Measurements from ENCODE around the gene REXO1. TPM values are rescaled to one million over a fixed set of nuclear protein-coding genes. Genes with fewer than 3 reads are reported as not detected.
"Not testable (repeated sequence)": the region's sequence is repeated elsewhere in the genome, so short reads cannot be mapped to it uniquely, and the experiment has no call there.

REXO1 gene
- total and polyA plus RNA-seq, 5 experiments from 2014 or later: 2.7 to 86.2 (median 6.8) TPM

DNA sequence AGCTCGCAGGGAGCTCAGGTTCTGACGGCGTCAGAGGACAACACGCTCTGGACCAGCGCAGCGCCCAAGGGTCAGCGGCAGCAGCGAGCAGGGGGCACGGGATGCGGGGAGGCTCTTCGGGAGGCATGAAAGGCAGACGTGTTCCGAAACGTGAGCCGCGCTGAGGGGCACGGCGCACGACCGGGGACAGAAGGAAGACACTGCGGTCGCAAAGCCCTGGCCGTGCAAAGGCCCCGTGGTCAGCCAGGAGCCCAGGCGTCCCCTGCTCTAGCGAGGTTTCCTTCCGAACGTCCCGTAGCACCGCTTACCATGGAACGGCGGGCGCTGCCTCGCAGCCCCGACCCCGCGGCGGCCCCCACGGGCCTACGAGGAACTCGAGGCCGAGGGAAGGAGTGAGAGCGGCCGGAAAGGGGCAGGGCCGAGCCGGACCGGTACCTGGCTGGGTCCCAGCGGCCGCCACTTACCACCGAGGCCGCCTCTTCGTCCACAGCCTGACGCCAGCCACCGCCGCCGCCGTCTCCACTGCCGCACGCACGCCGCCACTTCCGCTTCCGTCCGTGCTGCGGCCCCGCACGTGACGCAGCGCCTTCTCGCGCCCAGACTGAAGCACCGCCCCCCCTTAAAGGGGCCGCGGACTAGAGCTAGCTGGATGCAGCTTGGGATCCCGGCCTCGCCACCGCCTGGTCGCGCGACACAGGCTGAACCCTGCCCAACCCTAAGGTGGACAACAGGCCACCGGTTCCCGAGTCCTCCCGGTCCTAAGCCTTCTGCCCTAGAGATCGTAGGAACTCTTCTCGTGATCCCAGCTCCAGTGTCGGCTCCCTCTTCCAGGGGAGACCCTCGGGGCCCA, 27.6 kb upstream of the REXO1 start:
- peak; percentile 85 to 89 for ATAC-seq
- POLR2A ChIA-PET: interaction anchor here (0.5 to 3.9 kb wide), 29 partner anchors 8 to 754 kb away, joined by 3 to 37 read pairs (median 6); partner anchors contain the start of genes ABHD17A and MBD3
- H3K36me3 Mint-ChIP-seq: peaks cover 0 to 8% (median 0%) of the 10 kb centered on the region in 3 donors
- peak overlapping the region; percentile 88 to 99 (median 97) for H3K27ac Mint-ChIP-seq
- peak; percentile 74 to 89 (median 84) for DNase-seq
- H3K4me1 Mint-ChIP-seq: peaks cover 13 to 39% (median 34%) of the 10 kb centered on the region in 4 donors
- H3K9me3 Mint-ChIP-seq: no peaks in the 10 kb centered on the region
- H3K27me3 Mint-ChIP-seq: no peaks in the 10 kb centered on the region
- H3K4me3 Mint-ChIP-seq: peak overlapping the region; percentile 92 to 99 (median 98)

- Mint-ChIP-seq H3K4me1 (peaks cover 13 to 45% (median 36%) of the 10 kb centered on the region in 4 donors), H3K4me3 (peak overlapping the region; percentile 92 to 99 (median 98)), H3K36me3 (peaks cover 0 to 10% (median 0%) of the 10 kb centered on the region in 3 donors), H3K27ac (peak overlapping the region; percentile 88 to 99 (median 97))
- DNase-seq, H3K9me3 Mint-ChIP-seq, H3K27me3 Mint-ChIP-seq: not testable (repeated sequence)
- POLR2A ChIA-PET: interaction anchor here (0.6 to 3.9 kb wide), 16 partner anchors 9 to 1258 kb away, joined by 3 to 37 read pairs (median 7); partner anchors contain the start of gene ABHD17A
- peak in 1 of 2 donors; percentile 10 for ATAC-seq
Observed at GRCh38 chr19:1875265-1875645, 27.0 kb upstream of the REXO1 start.

GRCh38 chr19:1874554-1875185, 26.4 kb upstream of the REXO1 start:
- POLR2A ChIA-PET: interaction anchor here (0.6 to 3.9 kb wide), 22 partner anchors 8 to 1258 kb away, joined by 3 to 37 read pairs (median 6); partner anchors contain the start of genes ABHD17A and REXO1
- Mint-ChIP-seq H3K27me3 (no peaks in the 10 kb centered on the region), H3K27ac (peak overlapping the region; percentile 88 to 99 (median 97)), H3K4me1 (peaks cover 13 to 47% (median 36%) of the 10 kb centered on the region in 4 donors), H3K36me3 (peaks cover 0 to 12% (median 0%) of the 10 kb centered on the region in 3 donors), H3K9me3 (no peaks in the 10 kb centered on the region), H3K4me3 (peak overlapping the region; percentile 92 to 99 (median 98))
- DNase-seq: peak in 6 of 10 donors; percentile 45 to 78 (median 71)
- peak; percentile 52 to 66 for ATAC-seq

DNA sequence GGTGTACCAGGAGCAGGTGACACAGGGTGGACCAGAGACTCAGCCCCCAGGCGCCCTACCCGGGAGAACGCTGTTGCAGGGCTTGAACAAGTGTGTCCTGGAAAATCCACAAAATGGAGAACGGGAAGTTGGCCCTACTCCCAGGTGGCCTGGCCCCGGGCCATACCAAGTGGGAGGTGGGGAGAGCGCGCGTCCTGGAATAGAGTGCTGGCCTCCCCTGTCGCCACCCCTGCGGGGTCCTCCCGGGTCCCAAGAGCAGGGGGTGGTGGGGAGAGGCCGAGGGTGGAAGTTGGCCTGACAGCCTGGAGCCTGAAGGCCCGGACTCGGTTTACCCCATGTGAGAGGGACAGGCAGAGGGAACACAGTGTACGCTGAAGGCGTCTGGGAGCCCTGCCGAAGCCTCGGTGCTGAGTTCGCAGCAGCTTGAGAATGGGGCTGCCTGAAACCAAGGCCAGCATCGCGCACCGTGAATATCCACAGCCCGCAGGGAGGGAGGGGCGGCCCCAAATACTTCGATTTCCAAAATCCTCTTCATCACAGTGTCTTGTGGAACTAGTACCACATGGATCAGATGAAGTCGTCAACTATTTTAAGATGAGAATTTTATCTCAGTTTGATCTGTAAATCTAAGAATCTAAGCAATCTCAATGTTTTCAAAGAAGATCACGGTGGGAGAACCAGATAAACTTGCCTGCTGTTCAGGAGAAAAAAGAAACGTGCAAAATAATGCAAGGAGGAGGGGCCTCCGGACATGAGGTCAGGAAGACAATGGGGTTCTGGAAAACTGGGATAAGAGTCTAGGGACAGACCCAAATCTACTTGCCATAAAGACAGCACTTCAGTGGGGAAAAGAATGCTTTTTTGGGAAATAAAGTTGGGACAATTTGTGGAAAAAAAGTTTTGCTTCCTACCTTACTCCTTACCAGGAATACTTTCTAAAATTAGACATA, 25.5 kb upstream of the REXO1 start:
- no peak for ATAC-seq
- DNase-seq: no peak

DNA sequence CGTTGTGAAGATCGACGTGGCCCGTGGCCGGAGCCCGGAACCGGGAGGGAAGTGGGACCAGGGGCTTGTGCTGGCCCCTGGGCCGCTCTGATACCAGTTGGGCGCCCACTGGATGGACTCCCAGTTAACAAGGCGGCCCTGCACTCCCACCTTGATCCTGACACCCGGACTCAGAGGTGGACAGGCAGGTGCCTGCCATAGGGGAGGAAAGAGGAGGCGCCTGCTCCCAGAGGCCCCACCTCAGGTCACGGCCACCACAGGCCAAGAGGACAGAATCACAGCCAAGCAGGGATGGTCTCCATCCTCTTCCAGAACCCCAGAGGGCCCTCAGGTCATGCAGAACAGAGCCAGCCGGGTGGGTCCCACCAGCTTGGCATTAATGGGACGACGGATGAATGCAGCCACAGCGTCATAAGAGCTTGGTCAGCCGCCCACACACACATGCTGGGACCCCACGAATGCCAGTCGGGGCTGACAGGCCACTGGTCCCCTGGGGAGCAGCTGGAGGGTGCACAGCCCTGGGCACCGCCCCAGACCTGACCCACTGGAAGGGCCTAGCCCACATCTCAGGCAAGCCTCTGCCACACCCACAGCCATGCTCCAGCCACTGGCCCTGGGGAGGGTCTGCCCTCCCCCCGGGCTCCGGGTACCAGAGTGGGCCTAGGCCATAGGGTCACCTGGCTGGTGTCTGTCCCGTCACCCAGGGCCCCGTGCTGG, 24.7 kb upstream of the REXO1 start:
- H3K4me3 Mint-ChIP-seq: peak overlapping the region in 7 of 10 donors; percentile 7 to 99 (median 60)

More for the DNA sequence above, 25.5 kb upstream of the REXO1 start:
- Mint-ChIP-seq H3K27ac (peak overlapping the region; percentile 88 to 99 (median 97)), H3K4me1 (peaks cover 13 to 49% (median 44%) of the 10 kb centered on the region in 4 donors), H3K4me3 (peak overlapping the region; percentile 92 to 99 (median 98)), H3K36me3 (peaks cover 0 to 15% (median 1%) of the 10 kb centered on the region in 3 donors), H3K9me3 (no peaks in the 10 kb centered on the region), H3K27me3 (no peaks in the 10 kb centered on the region)
- POLR2A ChIA-PET: interaction anchor here (0.6 to 3.9 kb wide), 10 partner anchors 8 to 951 kb away, joined by 3 to 30 read pairs (median 6); partner anchors contain the start of gene REXO1

DNA sequence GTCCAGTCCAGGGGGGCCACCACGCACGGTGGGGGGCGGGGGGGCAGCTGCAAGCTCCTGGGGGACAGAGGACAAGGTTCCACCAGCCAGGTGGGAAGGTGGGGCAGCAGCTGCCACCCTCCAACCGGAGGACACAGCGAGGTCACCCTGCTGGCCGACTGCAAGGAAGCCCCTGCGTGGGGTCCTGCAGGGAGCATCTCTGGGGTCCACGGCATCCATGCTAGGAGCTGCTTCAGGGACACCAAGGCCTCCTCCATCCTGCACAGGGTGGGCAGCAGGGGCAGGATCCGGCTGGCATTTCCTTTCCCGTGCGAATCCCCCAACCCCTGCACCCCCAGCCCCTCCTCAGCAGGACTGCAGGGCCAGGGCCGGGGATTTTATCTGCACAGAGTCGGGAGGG, 23.3 kb upstream of the REXO1 start:
- Mint-ChIP-seq H3K27ac (no peak overlapping the region), H3K9me3 (no peaks in the 10 kb centered on the region), H3K27me3 (no peaks in the 10 kb centered on the region), H3K4me3 (no peak overlapping the region), H3K36me3 (peaks cover 0 to 18% (median 2%) of the 10 kb centered on the region in 3 donors), H3K4me1 (peaks cover 17 to 57% (median 54%) of the 10 kb centered on the region in 4 donors)
- POLR2A ChIA-PET: interaction anchor here (0.6 kb wide), 2 partner anchors 20 to 1483 kb away, joined by 3 to 4 read pairs; no protein-coding TSS in a partner anchor
- DNase-seq (no peak), ATAC-seq (no peak)

More for the DNA sequence above, 24.7 kb upstream of the REXO1 start:
- peaks cover 16 to 55% (median 47%) of the 10 kb centered on the region in 4 donors for H3K4me1 Mint-ChIP-seq
- peaks cover 0 to 17% (median 2%) of the 10 kb centered on the region in 3 donors for H3K36me3 Mint-ChIP-seq
- no peaks in the 10 kb centered on the region for H3K9me3 Mint-ChIP-seq
- no peak for DNase-seq
- peak overlapping the region in 7 of 10 donors; percentile 8 to 69 (median 53) for H3K27ac Mint-ChIP-seq
- no peaks in the 10 kb centered on the region for H3K27me3 Mint-ChIP-seq
- no peak for ATAC-seq
- POLR2A ChIA-PET: interaction anchor here (3.9 kb wide), 1 partner anchor 8 kb away, joined by 30 read pairs; no protein-coding TSS in a partner anchor

DNA sequence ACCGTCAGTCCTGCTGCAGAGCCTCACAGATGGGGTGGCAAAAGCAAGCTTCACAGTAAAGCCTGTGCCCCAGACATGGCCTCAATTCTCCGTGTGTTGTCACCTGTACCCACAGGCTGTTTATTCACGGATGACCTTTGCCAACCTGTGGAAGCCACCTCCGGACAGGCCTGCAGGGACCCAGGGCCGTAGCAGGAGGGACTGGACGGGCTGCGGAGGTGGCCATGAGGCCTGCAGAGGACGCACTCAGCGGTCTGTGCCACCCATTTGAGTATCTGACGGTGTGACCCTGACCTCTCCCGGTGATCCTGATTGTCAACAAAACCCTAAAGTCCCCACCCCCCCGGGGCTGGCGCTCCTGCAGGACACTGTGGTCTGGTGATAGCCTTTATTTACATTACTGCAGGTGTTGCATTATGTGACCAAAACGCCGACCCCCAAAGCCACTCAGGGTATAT, 22.9 kb upstream of the REXO1 start:
- peak overlapping the region in 1 of 10 donors; percentile 35 for H3K4me3 Mint-ChIP-seq
- peaks cover 14 to 52% (median 51%) of the 10 kb centered on the region in 4 donors for H3K4me1 Mint-ChIP-seq
- ATAC-seq: no peak
- POLR2A ChIA-PET: interaction anchor here (0.6 kb wide), 1 partner anchor 1484 kb away, joined by 3 read pairs; no protein-coding TSS in a partner anchor
- H3K36me3 Mint-ChIP-seq: peaks cover 0 to 18% (median 2%) of the 10 kb centered on the region in 3 donors
- DNase-seq: no peak
- H3K27ac Mint-ChIP-seq: peak overlapping the region in 2 of 10 donors; percentile 27 to 66
- H3K9me3 Mint-ChIP-seq: no peaks in the 10 kb centered on the region
- H3K27me3 Mint-ChIP-seq: no peaks in the 10 kb centered on the region

DNA sequence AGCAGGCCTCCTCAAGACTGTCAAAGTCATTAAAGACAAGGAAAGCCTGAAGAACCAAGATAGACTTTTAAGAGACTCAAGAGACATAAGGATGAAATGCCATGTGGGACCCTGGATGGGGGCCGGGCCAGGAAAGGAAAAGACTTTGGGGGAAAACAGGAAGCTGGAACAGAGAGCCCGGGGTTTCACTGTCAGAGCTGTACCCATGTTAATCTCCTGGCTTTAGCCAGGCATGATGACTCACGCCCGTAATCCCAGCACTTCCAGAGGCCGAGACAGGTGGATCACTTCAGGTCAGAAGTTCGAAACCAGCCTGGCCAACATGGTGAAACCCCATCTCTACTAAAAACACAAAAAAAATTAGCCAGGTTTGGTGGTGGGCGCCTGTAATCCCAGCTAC, 20.7 kb upstream of the REXO1 start:
- Mint-ChIP-seq H3K4me3 (no peak overlapping the region), H3K27ac (peak overlapping the region in 5 of 10 donors; percentile 11 to 69 (median 15)), H3K27me3 (no peaks in the 10 kb centered on the region), H3K4me1 (peaks cover 7 to 50% (median 36%) of the 10 kb centered on the region in 4 donors), H3K36me3 (peaks cover 0 to 16% (median 2%) of the 10 kb centered on the region in 3 donors), H3K9me3 (no peaks in the 10 kb centered on the region)
- POLR2A ChIA-PET: interaction anchor here (0.7 to 1.2 kb wide), 5 partner anchors 20 to 1051 kb away, joined by 3 to 12 read pairs (median 3); no protein-coding TSS in a partner anchor
- ATAC-seq (no peak), DNase-seq (no peak)

- H3K4me3 Mint-ChIP-seq: peak overlapping the region in 2 of 10 donors; percentile 22 to 66
- ATAC-seq: no peak
- H3K4me1 Mint-ChIP-seq: peaks cover 7 to 40% (median 26%) of the 10 kb centered on the region in 4 donors
- DNase-seq: no peak
- POLR2A ChIA-PET: interaction anchor here (0.8 to 1.8 kb wide), 2 partner anchors 14 to 30 kb away, joined by 5 to 6 read pairs; no protein-coding TSS in a partner anchor
- H3K36me3 Mint-ChIP-seq: peaks cover 0 to 15% (median 2%) of the 10 kb centered on the region in 3 donors
- no peaks in the 10 kb centered on the region for H3K9me3 Mint-ChIP-seq
- H3K27me3 Mint-ChIP-seq: no peaks in the 10 kb centered on the region
- peak overlapping the region in 8 of 10 donors; percentile 8 to 85 (median 53) for H3K27ac Mint-ChIP-seq
Observed at GRCh38 chr19:1867349-1867724, 19.1 kb upstream of the REXO1 start.

DNA sequence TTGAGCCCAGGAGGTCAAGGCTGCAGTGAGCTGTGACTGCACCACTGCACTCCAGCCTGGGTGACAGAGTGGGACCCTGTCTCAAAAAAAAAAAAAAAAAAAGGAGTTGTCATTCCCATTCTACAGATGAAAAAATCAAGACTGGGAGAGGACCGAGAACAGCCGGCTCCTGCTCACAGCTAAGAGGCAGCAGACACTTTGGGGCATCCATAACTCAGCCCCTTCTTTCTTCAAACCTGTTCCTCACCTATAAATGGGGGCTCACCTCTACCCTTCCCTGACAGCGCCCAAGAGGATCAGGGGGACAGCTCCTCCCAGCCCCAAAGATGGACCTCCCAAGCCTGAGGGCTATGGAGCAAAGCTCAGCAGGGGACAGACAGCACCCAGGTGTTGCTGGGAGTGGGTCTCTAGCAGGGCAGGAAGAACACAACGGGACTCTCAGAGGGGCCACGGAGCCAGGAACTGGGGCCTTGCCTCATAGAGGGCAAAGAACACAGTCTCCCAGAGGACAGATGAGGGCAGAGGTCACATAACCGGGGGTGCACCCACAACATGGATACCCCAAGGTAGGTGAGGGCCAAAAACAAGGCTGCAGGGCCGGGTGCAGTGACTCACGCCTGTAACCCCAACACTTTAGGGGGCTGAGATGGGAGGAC, 18.5 kb upstream of the REXO1 start:
- no peaks in the 10 kb centered on the region for H3K27me3 Mint-ChIP-seq
- peaks cover 9 to 39% (median 28%) of the 10 kb centered on the region in 4 donors for H3K4me1 Mint-ChIP-seq
- peaks cover 0 to 15% (median 2%) of the 10 kb centered on the region in 3 donors for H3K36me3 Mint-ChIP-seq
- H3K4me3 Mint-ChIP-seq: peak overlapping the region in 2 of 10 donors; percentile 65 to 77
- ATAC-seq: no peak
- no peak for DNase-seq
- no peaks in the 10 kb centered on the region for H3K9me3 Mint-ChIP-seq
- H3K27ac Mint-ChIP-seq: peak overlapping the region in 6 of 10 donors; percentile 25 to 79 (median 52)
- POLR2A ChIA-PET: interaction anchor here (0.5 to 1.8 kb wide), 5 partner anchors 8 to 818 kb away, joined by 3 to 7 read pairs (median 5); no protein-coding TSS in a partner anchor

Data from naive thymus-derived CD8-positive, alpha-beta T cell (primary cell).